Endothelial cell of umbilical vein (primary cell): ENCODE measurements around the gene ANKRD34B. TPM values are rescaled to one million over a fixed set of nuclear protein-coding genes. Genes with fewer than 3 reads are reported as not detected.
"Not testable (repeated sequence)": the region's sequence is repeated elsewhere in the genome, so short reads cannot be mapped to it uniquely, and the experiment has no call there.

Experiments
- BruUV-seq: library from RNA; stranded (reverse); fragments of 400-500 nt; replicated peaks from 2 replicates; lab custom pipeline; 2021; lab: Mats Ljungman, UMichigan
- CTCF ChIA-PET: fragments of 300-600, 350-600 bp; sonication (Branson Sonifier 250); formaldehyde crosslinking; loops from one replicate; lab custom pipeline; 2021; ENCODE audit warnings: antibody characterized with exemption, inconsistent platforms; lab: Charles Lee
- POLR2A ChIA-PET: fragments of 300-600, 350-600 bp; sonication (Branson Sonifier 250); formaldehyde crosslinking; loops from one replicate; lab custom pipeline; 2021; ENCODE audit warnings: antibody characterized with exemption, inconsistent platforms; lab: Charles Lee
- DNase-seq: peaks from one replicate; pipeline ENCODE4 v3.0.0-alpha.2; 2011; ENCODE audit warnings: low read depth, low spot score
- FAIRE-seq: peaks from 2 replicates; lab custom pipeline; 2011; peaks lifted over from hg19 to GRCh38; lab: Jason Lieb, UNC
- H2AFZ ChIP-seq: 2 replicates; pipeline ENCODE4 v1.6.0; 2012; ENCODE audit warnings: low read depth, low read length, control low read depth, inconsistent platforms
- H3K27ac ChIP-seq: 2 replicates; pipeline ENCODE4 v1.5.1; 2011; ENCODE audit warnings: low read depth, mild to moderate bottlenecking, control low read depth, low read length, moderate library complexity; ENCODE audit not compliant: insufficient read depth
- H3K27me3 ChIP-seq, 2 experiments: 2 replicates each; pipeline versions ENCODE4 v1.6.0 to v1.6.1; 2011; ENCODE audit warnings: low read length in 2 of 2, mixed read lengths in 1 of 2; ENCODE audit not compliant: control insufficient read depth in 2 of 2, insufficient read depth in 2 of 2
- H3K36me3 ChIP-seq, 2 experiments: 2 replicates in 1 of 2; 3 replicates in 1 of 2; pipeline ENCODE4 v1.5.1; 2011; ENCODE audit warnings: low read length in 2 of 2, mild to moderate bottlenecking in 1 of 2, moderate library complexity in 1 of 2; ENCODE audit not compliant: control insufficient read depth in 2 of 2, insufficient read depth in 2 of 2; ENCODE audit errors: extremely low read depth in 1 of 2
- H3K4me1 ChIP-seq: 3 replicates; pipeline ENCODE4 v1.5.1; 2011; ENCODE audit warnings: mild to moderate bottlenecking, low read length; ENCODE audit not compliant: control insufficient read depth, insufficient read depth; ENCODE audit errors: extremely low read depth
- H3K4me2 ChIP-seq: 2 replicates; pipeline ENCODE4 v1.6.1; 2011; ENCODE audit warnings: low read length, control low read depth, mixed read lengths; ENCODE audit not compliant: insufficient read depth
- H3K4me3 ChIP-seq, 3 experiments: fragments of 200-600 bp in 1 of 3; sonication (generic), shearing (Covaris generic) in 1 of 3; replicated peaks in 1 of 3; 2 replicates each; pipeline ENCODE4 v1.5.1; 2011 to 2016; ENCODE audit warnings: control low read depth in 3 of 3, low read length in 3 of 3, mild to moderate bottlenecking in 2 of 3, inconsistent platforms in 1 of 3, low read depth in 1 of 3, moderate library complexity in 1 of 3; ENCODE audit not compliant: insufficient read depth in 1 of 3
- H3K79me2 ChIP-seq: 2 replicates; pipeline ENCODE4 v1.6.0; 2012; ENCODE audit warnings: low read length, inconsistent platforms; ENCODE audit not compliant: control insufficient read depth, insufficient read depth
- H3K9ac ChIP-seq: replicated peaks from 2 replicates; pipeline ENCODE3; 2011; ENCODE audit warnings: low read length, control low read depth; ENCODE audit not compliant: insufficient read depth; ENCODE audit errors: extremely low read depth
- H3K9me1 ChIP-seq: replicated peaks from 3 replicates; pipeline ENCODE4 v1.6.0; 2011; ENCODE audit warnings: mild to moderate bottlenecking, low read length; ENCODE audit not compliant: control insufficient read depth, insufficient read depth; ENCODE audit errors: extremely low read depth
- H3K9me3 ChIP-seq: replicated peaks from 2 replicates; pipeline ENCODE4 v1.5.1; 2012; ENCODE audit warnings: low read length, inconsistent platforms; ENCODE audit not compliant: control insufficient read depth, insufficient read depth
- H4K20me1 ChIP-seq: replicated peaks from 2 replicates; pipeline ENCODE3; 2011; ENCODE audit warnings: mild to moderate bottlenecking, low read length; ENCODE audit not compliant: control insufficient read depth, insufficient read depth; ENCODE audit errors: extremely low read depth
- JUN ChIP-seq: IDR thresholded peaks from 2 replicates; pipeline ENCODE4 v1.6.1; 2011; ENCODE audit warnings: borderline replicate concordance, low read depth; ENCODE audit not compliant: insufficient read length, insufficient read depth
- POLR2A ChIP-seq: IDR thresholded peaks from 2 replicates; pipeline ENCODE4 v1.6.1; 2012; ENCODE audit warnings: low read depth, mild to moderate bottlenecking, control low read depth, low read length
- POLR2AphosphoS5 ChIP-seq: IDR thresholded peaks from 2 replicates; pipeline ENCODE4 v1.6.1; 2012; ENCODE audit warnings: low read depth, mild to moderate bottlenecking, control low read depth, low read length, moderate library complexity; ENCODE audit not compliant: insufficient read depth
- dilution Hi-C: fragments of 300-500 bp; cut with MboI; formaldehyde crosslinking; loops from one replicate; pipeline ENCODE4 v1.15.0; 2019; ENCODE audit warnings: low sequenced_read_pairs; ENCODE audit not compliant: extremely low pct_ligation_motif_present
- intact Hi-C: fragments of 100-400 bp; cut with micrococcal nuclease; formaldehyde crosslinking; loops from one replicate; pipeline ENCODE4 v1.10.0; 2022
- polyA plus RNA-seq, 4 experiments: library from polyadenylated mRNA; depleted of rRNA in 3 of 4; stranded (reverse) in 3 of 4; unstranded in 1 of 4; fragments of >200 nt; gene quantifications; 2 replicates each; pipeline versions ENCODE4 v1.2.1 to v1.2.3, GENCODE V29; 2011 to 2012; ENCODE audit warnings: missing spikeins in 1 of 4
- total RNA-seq: library from RNA; stranded (reverse); gene quantifications from 2 replicates; pipeline ENCODE4 v1.2.3, GENCODE V29; 2021

ANKRD34B gene
- total and polyA plus RNA-seq, 2 donors (not counting 3 experiments of a cell fraction or from before 2014, with no cell fraction given): not detected

GRCh38 chr5:80584770-80585169 is 14.7 kb upstream of the ANKRD34B start:
- Histone ChIP-seq H3K4me1 (no peaks in the 10 kb centered on the region), H3K27me3 (no peaks in the 10 kb centered on the region), H3K9me3 (no peaks in the 10 kb centered on the region), H4K20me1 (no peaks in the 10 kb centered on the region), H3K4me2 (no peak overlapping the region), H3K27ac (no peak overlapping the region), H3K9me1 (no peaks in the 10 kb centered on the region), H2AFZ (no peak overlapping the region), H3K9ac (no peak overlapping the region), H3K36me3 (no peaks in the 10 kb centered on the region), H3K4me3 (no peak overlapping the region), H3K79me2 (no peaks in the 10 kb centered on the region)
- FAIRE-seq: no peak
- POLR2A ChIA-PET: no interaction called here
- CTCF ChIA-PET: interaction anchor here (0.7 kb wide), 1 partner anchor 10 kb away, joined by 3 read pairs; no protein-coding TSS in a partner anchor
- no peak for DNase-seq
- no TSS peak for BruUV-seq
- intact Hi-C loops (no loop called here), dilution Hi-C loops (no loop called here)
- no peak for TF ChIP-seq JUN
- TF ChIP-seq POLR2A: no peak
- TF ChIP-seq POLR2AphosphoS5: no peak

GRCh38 chr5:80580291-80580690 is 10.2 kb upstream of the ANKRD34B start:
- intact Hi-C loops, H3K4me2 ChIP-seq, BruUV-seq, H4K20me1 ChIP-seq, DNase-seq, H3K27ac ChIP-seq, H3K9me1 ChIP-seq, H3K9me3 ChIP-seq, H3K27me3 ChIP-seq, POLR2A ChIA-PET, FAIRE-seq, H3K9ac ChIP-seq, dilution Hi-C loops, H2AFZ ChIP-seq, H3K4me1 ChIP-seq, H3K79me2 ChIP-seq, H3K4me3 ChIP-seq, CTCF ChIA-PET, H3K36me3 ChIP-seq: not testable (repeated sequence)
